Skeletal muscle satellite cell (primary cell): ENCODE measurements around the gene KCNIP4.

Experiments
- H3K27me3 ChIP-seq: 2 replicates; pipeline ENCODE4 v1.7.0; 2013; ENCODE audit warnings: low read length; ENCODE audit not compliant: control insufficient read depth, insufficient read depth
- H3K36me3 ChIP-seq: 2 replicates; pipeline ENCODE4 v1.7.0; 2013; ENCODE audit warnings: mild to moderate bottlenecking, control low read depth, low read length; ENCODE audit not compliant: insufficient read depth
- H3K4me1 ChIP-seq: 2 replicates; pipeline ENCODE4 v1.7.0; 2013; ENCODE audit warnings: low read length; ENCODE audit not compliant: control insufficient read depth, insufficient read depth
- H3K4me2 ChIP-seq: 2 replicates; pipeline ENCODE4 v1.7.0; 2013; ENCODE audit warnings: mild to moderate bottlenecking, low read length
- H3K4me3 ChIP-seq: 2 replicates; pipeline ENCODE4 v1.7.0; 2013; ENCODE audit warnings: low read length
- H3K9ac ChIP-seq: 2 replicates; pipeline ENCODE4 v1.7.0; 2013; ENCODE audit warnings: mild to moderate bottlenecking, low read depth, low read length, moderate library complexity
- H3K9me3 ChIP-seq: replicated peaks from 2 replicates; pipeline ENCODE4 v1.7.0; 2013; ENCODE audit warnings: mild to moderate bottlenecking, control low read depth, low read length

The KCNIP4 gene

GRCh38 chr4:21544955-21545354 is 403.6 kb downstream of the KCNIP4 start:
- Histone ChIP-seq H3K9ac (no peak overlapping the region), H3K4me2 (no peak overlapping the region), H3K4me3 (no peak overlapping the region), H3K9me3 (no peaks in the 10 kb centered on the region), H3K4me1 (no peaks in the 10 kb centered on the region), H3K27me3 (no peaks in the 10 kb centered on the region), H3K36me3 (no peaks in the 10 kb centered on the region)

GRCh38 chr4:21544415-21544814 is 404.2 kb downstream of the KCNIP4 start:
- Histone ChIP-seq H3K4me1 (no peaks in the 10 kb centered on the region), H3K4me2 (no peak overlapping the region), H3K27me3 (no peaks in the 10 kb centered on the region), H3K36me3 (no peaks in the 10 kb centered on the region), H3K9me3 (no peaks in the 10 kb centered on the region), H3K9ac (no peak overlapping the region), H3K4me3 (no peak overlapping the region)

GRCh38 chr4:21543514-21543913 is 405.1 kb downstream of the KCNIP4 start:
- H3K9ac ChIP-seq, result no peak overlapping the region
- H3K36me3 ChIP-seq, result no peaks in the 10 kb centered on the region
- no peak overlapping the region for H3K4me3 ChIP-seq
- H3K4me1 ChIP-seq, result no peaks in the 10 kb centered on the region
- no peaks in the 10 kb centered on the region for H3K27me3 ChIP-seq
- no peak overlapping the region for H3K4me2 ChIP-seq
- peaks cover under 1% of the 10 kb centered on the region for H3K9me3 ChIP-seq

GRCh38 chr4:21535898-21536297 is 412.7 kb downstream of the KCNIP4 start:
- Histone ChIP-seq H3K27me3 (no peaks in the 10 kb centered on the region), H3K4me1 (no peaks in the 10 kb centered on the region), H3K4me2 (no peak overlapping the region), H3K9ac (no peak overlapping the region), H3K4me3 (no peak overlapping the region), H3K36me3 (no peaks in the 10 kb centered on the region), H3K9me3 (peaks cover 2% of the 10 kb centered on the region)

- Histone ChIP-seq H3K4me3 (no peak overlapping the region), H3K9ac (no peak overlapping the region), H3K36me3 (no peaks in the 10 kb centered on the region), H3K4me2 (no peak overlapping the region), H3K9me3 (no peaks in the 10 kb centered on the region), H3K4me1 (no peaks in the 10 kb centered on the region), H3K27me3 (no peaks in the 10 kb centered on the region)
These were observed 417.5 kb downstream of the KCNIP4 start for GRCh38 chr4:21531048-21531447.

- Histone ChIP-seq H3K4me1 (no peaks in the 10 kb centered on the region), H3K9me3 (no peaks in the 10 kb centered on the region), H3K4me2 (no peak overlapping the region), H3K9ac (no peak overlapping the region), H3K27me3 (no peaks in the 10 kb centered on the region), H3K36me3 (no peaks in the 10 kb centered on the region), H3K4me3 (no peak overlapping the region)
These were observed 419.4 kb downstream of the KCNIP4 start for GRCh38 chr4:21529214-21529613.

GRCh38 chr4:21522296-21522695 is 426.3 kb downstream of the KCNIP4 start:
- Histone ChIP-seq H3K9me3 (no peaks in the 10 kb centered on the region), H3K9ac (no peak overlapping the region), H3K4me3 (no peak overlapping the region), H3K27me3 (no peaks in the 10 kb centered on the region), H3K36me3 (no peaks in the 10 kb centered on the region), H3K4me1 (no peaks in the 10 kb centered on the region), H3K4me2 (no peak overlapping the region)

GRCh38 chr4:21517126-21517859 is 431.3 kb downstream of the KCNIP4 start:
- no peak overlapping the region for H3K9ac ChIP-seq
- no peaks in the 10 kb centered on the region for H3K9me3 ChIP-seq
- no peaks in the 10 kb centered on the region for H3K27me3 ChIP-seq
- no peak overlapping the region for H3K4me3 ChIP-seq
- H3K4me2 ChIP-seq, result no peak overlapping the region
- H3K36me3 ChIP-seq, result no peaks in the 10 kb centered on the region
- H3K4me1 ChIP-seq, result no peaks in the 10 kb centered on the region

- H3K4me3 ChIP-seq, result no peak overlapping the region
- no peaks in the 10 kb centered on the region for H3K4me1 ChIP-seq
- H3K36me3 ChIP-seq, result no peaks in the 10 kb centered on the region
- no peaks in the 10 kb centered on the region for H3K27me3 ChIP-seq
- H3K4me2 ChIP-seq, result no peak overlapping the region
- no peak overlapping the region for H3K9ac ChIP-seq
- H3K9me3 ChIP-seq, result no peaks in the 10 kb centered on the region
These were observed 434.4 kb downstream of the KCNIP4 start for GRCh38 chr4:21514022-21514694.

GRCh38 chr4:21512353-21512752 is 436.2 kb downstream of the KCNIP4 start:
- Histone ChIP-seq H3K4me3 (no peak overlapping the region), H3K36me3 (no peaks in the 10 kb centered on the region), H3K9ac (no peak overlapping the region), H3K4me2 (no peak overlapping the region), H3K9me3 (no peaks in the 10 kb centered on the region), H3K4me1 (no peaks in the 10 kb centered on the region), H3K27me3 (no peaks in the 10 kb centered on the region)

- H3K4me2 ChIP-seq, result no peak overlapping the region
- no peaks in the 10 kb centered on the region for H3K4me1 ChIP-seq
- no peaks in the 10 kb centered on the region for H3K9me3 ChIP-seq
- no peak overlapping the region for H3K4me3 ChIP-seq
- no peak overlapping the region for H3K9ac ChIP-seq
- H3K27me3 ChIP-seq, result no peaks in the 10 kb centered on the region
- no peaks in the 10 kb centered on the region for H3K36me3 ChIP-seq
These were observed 441.1 kb downstream of the KCNIP4 start for GRCh38 chr4:21507439-21507838.

GRCh38 chr4:21490682-21491081 is 457.9 kb downstream of the KCNIP4 start:
- Histone ChIP-seq H3K9me3 (no peaks in the 10 kb centered on the region), H3K4me2 (no peak overlapping the region), H3K36me3 (no peaks in the 10 kb centered on the region), H3K9ac (no peak overlapping the region), H3K4me1 (no peaks in the 10 kb centered on the region), H3K4me3 (no peak overlapping the region), H3K27me3 (no peaks in the 10 kb centered on the region)
